Uterus (tissue), 2 donors: ENCODE measurements around the gene CGNL1.

Experiments used
- POLR2A ChIP-seq, 2 donors: fragments of 450-650 bp; IDR thresholded peaks; one replicate each; pipeline ENCODE4 v1.6.1; 2016; ENCODE audit warnings: antibody characterized with exemption in 2 of 2, mild to moderate bottlenecking in 1 of 2, moderate library complexity in 1 of 2
- TF ChIP-seq, protein P1 (sequence below), 4 experiments: fragments of 200-600 bp in 2 of 4; fragments of 450-650 bp in 2 of 4; sonication (generic) in 2 of 4; IDR thresholded peaks; one replicate each; pipeline ENCODE4 v1.5.1; 2016 to 2019; ENCODE audit warnings: antibody characterized with exemption in 4 of 4, mild to moderate bottlenecking in 2 of 4, moderate library complexity in 1 of 4

DNA sequence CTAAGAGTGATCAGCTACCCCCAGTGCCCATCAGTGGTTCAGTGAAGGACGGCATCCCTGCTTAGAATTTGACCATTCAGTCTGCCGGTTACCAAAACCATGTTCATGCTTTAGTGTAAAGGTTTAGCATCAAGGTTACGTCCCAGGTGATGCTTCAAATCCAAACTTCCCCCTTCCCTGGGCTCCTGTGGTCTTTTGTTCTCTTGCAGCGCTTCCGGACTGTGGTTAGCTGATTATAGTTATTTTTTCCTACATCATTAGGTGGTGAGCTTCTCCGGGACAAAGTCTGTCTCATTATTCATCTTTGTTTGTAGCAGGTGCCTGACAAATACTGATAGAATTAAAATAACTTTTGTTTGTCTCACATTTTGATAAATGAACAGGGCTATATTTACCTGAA lies 187.1 kb downstream of the CGNL1 start:
- TF ChIP-seq POLR2A (IDR thresholded peaks at IDR 0.05): no peak
- TF ChIP-seq, protein P1, sequence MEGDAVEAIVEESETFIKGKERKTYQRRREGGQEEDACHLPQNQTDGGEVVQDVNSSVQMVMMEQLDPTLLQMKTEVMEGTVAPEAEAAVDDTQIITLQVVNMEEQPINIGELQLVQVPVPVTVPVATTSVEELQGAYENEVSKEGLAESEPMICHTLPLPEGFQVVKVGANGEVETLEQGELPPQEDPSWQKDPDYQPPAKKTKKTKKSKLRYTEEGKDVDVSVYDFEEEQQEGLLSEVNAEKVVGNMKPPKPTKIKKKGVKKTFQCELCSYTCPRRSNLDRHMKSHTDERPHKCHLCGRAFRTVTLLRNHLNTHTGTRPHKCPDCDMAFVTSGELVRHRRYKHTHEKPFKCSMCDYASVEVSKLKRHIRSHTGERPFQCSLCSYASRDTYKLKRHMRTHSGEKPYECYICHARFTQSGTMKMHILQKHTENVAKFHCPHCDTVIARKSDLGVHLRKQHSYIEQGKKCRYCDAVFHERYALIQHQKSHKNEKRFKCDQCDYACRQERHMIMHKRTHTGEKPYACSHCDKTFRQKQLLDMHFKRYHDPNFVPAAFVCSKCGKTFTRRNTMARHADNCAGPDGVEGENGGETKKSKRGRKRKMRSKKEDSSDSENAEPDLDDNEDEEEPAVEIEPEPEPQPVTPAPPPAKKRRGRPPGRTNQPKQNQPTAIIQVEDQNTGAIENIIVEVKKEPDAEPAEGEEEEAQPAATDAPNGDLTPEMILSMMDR (IDR thresholded peaks at IDR 0.05): no peak
